Liver (tissue), 9 donors: Measurements from ENCODE around the gene PPP3CB. TPM values are rescaled to one million over a fixed set of nuclear protein-coding genes. Genes with fewer than 3 reads are reported as not detected.

Experiments
- DNase-seq: peaks from one replicate; pipeline ENCODE4 v3.0.0-alpha.2; 2017; ENCODE audit warnings: low spot score
- H3K27ac ChIP-seq, 2 donors: one replicate each; pipeline ENCODE4 v1.7.0; 2013; ENCODE audit warnings: inconsistent platforms in 2 of 2, low read length in 2 of 2, control low read depth in 1 of 2, low read depth in 1 of 2, mild to moderate bottlenecking in 1 of 2
- H3K27me3 ChIP-seq, 4 donors: one replicate each; pipeline versions ENCODE4 v1.6.1 to v1.7.0; 2013; ENCODE audit warnings: low read length in 3 of 4, inconsistent platforms in 1 of 4, mild to moderate bottlenecking in 1 of 4, moderate library complexity in 1 of 4; ENCODE audit not compliant: control insufficient read depth in 4 of 4, insufficient read depth in 4 of 4
- H3K36me3 ChIP-seq, 4 donors: one replicate each; pipeline versions ENCODE4 v1.6.1 to v1.7.0; 2013; ENCODE audit warnings: low read length in 3 of 4, mild to moderate bottlenecking in 3 of 4, low read depth in 1 of 4, moderate library complexity in 1 of 4; ENCODE audit not compliant: control insufficient read depth in 4 of 4, insufficient read depth in 3 of 4
- H3K4me1 ChIP-seq, 4 donors: one replicate each; pipeline versions ENCODE4 v1.6.1 to v1.7.0; 2013; ENCODE audit warnings: low read length in 3 of 4, mild to moderate bottlenecking in 3 of 4, moderate library complexity in 1 of 4; ENCODE audit not compliant: control insufficient read depth in 4 of 4, insufficient read depth in 4 of 4
- H3K4me3 ChIP-seq, 3 donors: one replicate each; pipeline versions ENCODE4 v1.6.1 to v1.7.0; 2013; ENCODE audit warnings: low read length in 3 of 3, control low read depth in 1 of 3, low read depth in 1 of 3, mild to moderate bottlenecking in 1 of 3
- H3K9ac ChIP-seq, 2 donors: one replicate each; pipeline ENCODE4 v1.7.0; 2013; ENCODE audit warnings: low read length in 2 of 2, mild to moderate bottlenecking in 2 of 2, moderate library complexity in 2 of 2, control low read depth in 1 of 2, low read depth in 1 of 2
- H3K9me3 ChIP-seq, 4 donors: one replicate each; pipeline versions ENCODE4 v1.6.1 to v1.7.0; 2013; ENCODE audit warnings: low read length in 3 of 4; ENCODE audit not compliant: control insufficient read depth in 4 of 4
- CTCF ChIP-seq: fragments of 150-350 bp; IDR thresholded peaks from 2 replicates; pipeline ENCODE4 v1.5.1; 2017; ENCODE audit warnings: improper control_type of control experiment, low read depth, low read length; ENCODE audit not compliant: missing input control
- EGR1 ChIP-seq, 2 donors: IDR thresholded peaks; 2 replicates each; pipeline ENCODE4 v1.6.1; 2016 to 2018; ENCODE audit warnings: antibody characterized with exemption in 2 of 2, low read depth in 2 of 2
- FOXA1 ChIP-seq: IDR thresholded peaks from 2 replicates; pipeline ENCODE4 v1.6.1; 2016; ENCODE audit warnings: antibody characterized with exemption
- FOXA2 ChIP-seq: IDR thresholded peaks from 2 replicates; pipeline ENCODE4 v1.6.1; 2016; ENCODE audit warnings: antibody characterized with exemption
- GABPA ChIP-seq, 2 donors: IDR thresholded peaks in 1 of 2; conservative IDR thresholded peaks in 1 of 2; 2 replicates each; pipeline ENCODE4 v1.6.1; 2016; ENCODE audit warnings: antibody characterized with exemption in 2 of 2, mild to moderate bottlenecking in 1 of 2, moderate library complexity in 1 of 2
- MAX ChIP-seq: IDR thresholded peaks from 2 replicates; pipeline ENCODE4 v1.6.1; 2016; ENCODE audit warnings: antibody characterized with exemption
- NR2F2 ChIP-seq: IDR thresholded peaks from 2 replicates; pipeline ENCODE4 v1.6.1; 2016; ENCODE audit warnings: antibody characterized with exemption
- RXRA ChIP-seq, 2 donors: IDR thresholded peaks; 2 replicates each; pipeline ENCODE4 v1.6.1; 2017 to 2018; ENCODE audit warnings: antibody characterized with exemption in 2 of 2, mild to moderate bottlenecking in 1 of 2
- TAF1 ChIP-seq: conservative IDR thresholded peaks from 2 replicates; pipeline ENCODE4 v1.6.1; 2016; ENCODE audit warnings: antibody characterized with exemption, mild to moderate bottlenecking
- ZBTB33 ChIP-seq: IDR thresholded peaks from 2 replicates; pipeline ENCODE4 v1.6.1; 2016; ENCODE audit warnings: antibody characterized with exemption
- WGBS: extraction: QIAGEN DNeasy Blood & Tissue Kit; methylation state at CpG from one replicate; pipeline ENCODE4 v1.1.7; 2013; 5-methylcytosine and 5-hydroxymethylcytosine counted together
- polyA plus RNA-seq, 2 donors: library from polyadenylated mRNA; stranded (reverse) in 1 of 2; unstranded in 1 of 2; fragments of 200-250 nt in 1 of 2; fragments of >200 nt in 1 of 2; fragmentation: Nextera tagmentation in 1 of 2; extraction: Ambion mirVana in 1 of 2; gene quantifications; one replicate each; pipeline versions ENCODE4 v1.2.1 to v1.2.3, GENCODE V29; 2013 to 2015
- total RNA-seq, 2 donors: library from RNA; depleted of rRNA; stranded (reverse); fragments of >200 nt; gene quantifications; one replicate each; pipeline ENCODE4 v1.2.3, GENCODE V29; 2014
- TF ChIP-seq, protein P1 (sequence below): IDR thresholded peaks from 2 replicates; pipeline ENCODE4 v1.6.1; 2016; ENCODE audit warnings: antibody characterized with exemption
- donor health status: healthy.
- donor health status: healthy.
- donor health status: healthy.
- donor health status: healthy.
- donor health status: healthy.

The PPP3CB gene
- total and polyA plus RNA-seq, 4 donors = 5.7 to 22.4 (median 11.4) TPM

DNA sequence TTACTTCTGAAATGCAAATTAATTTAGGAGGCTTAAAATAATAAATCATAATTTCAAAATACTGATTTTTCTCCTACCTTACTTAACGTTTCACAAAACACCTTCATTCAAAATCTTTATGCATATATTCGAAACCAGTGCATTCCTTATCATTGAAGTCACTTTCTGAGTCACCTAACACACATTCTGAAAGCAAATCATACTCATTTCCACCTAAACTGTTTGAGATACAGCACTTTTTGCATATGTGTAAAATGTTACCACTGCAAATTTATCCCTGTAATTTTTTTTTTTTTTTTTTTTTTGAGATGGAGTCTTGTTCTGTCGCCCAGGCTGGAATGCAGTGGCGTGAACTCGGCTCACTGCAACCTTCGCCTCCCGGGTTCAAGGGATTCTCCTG is 15.7 kb downstream of the PPP3CB start (continued):
- TF ChIP-seq CTCF = no peak

- no peaks in the 10 kb centered on the region for H3K9me3 ChIP-seq
- no peak for DNase-seq
- no peaks in the 10 kb centered on the region for H3K27me3 ChIP-seq
- H3K4me1 ChIP-seq = no peaks in the 10 kb centered on the region
- H3K4me3 ChIP-seq = no peak overlapping the region
- no peak for TF ChIP-seq NR2F2
- TF ChIP-seq TAF1 = no peak
- TF ChIP-seq FOXA2 = no peak
- no peak for TF ChIP-seq RXRA (IDR thresholded peaks at IDR 0.05)
- H3K27ac ChIP-seq = no peak overlapping the region
- H3K9ac ChIP-seq = no peak overlapping the region
- peaks cover 9 to 33% (median 22%) of the 10 kb centered on the region in 4 donors for H3K36me3 ChIP-seq
- 84% methylated on average over 3 of the region's 3 CpGs for WGBS
These were observed 17.2 kb downstream of the PPP3CB start for GRCh38 chr10:73478636-73479035.

GRCh38 chr10:73471226-73471625 is 24.6 kb downstream of the PPP3CB start:
- peaks cover 4 to 34% (median 30%) of the 10 kb centered on the region in 4 donors for H3K36me3 ChIP-seq
- H3K4me1 ChIP-seq = peaks cover 0 to 2% (median 0%) of the 10 kb centered on the region in 4 donors
- no peak for DNase-seq
- H3K9ac ChIP-seq = no peak overlapping the region
- H3K9me3 ChIP-seq = no peaks in the 10 kb centered on the region
- TF ChIP-seq GABPA (IDR thresholded peaks at IDR 0.05 in 1 of 2, conservative IDR thresholded peaks at IDR 0.05 in 1 of 2) (no peak), TAF1 (no peak), ZBTB33 (no peak), CTCF (no peak), FOXA1 (no peak), EGR1 (IDR thresholded peaks at IDR 0.05; ENCODE audit: low read depth in 2 of 2) (no peak), NR2F2 (no peak), MAX (no peak)
- TF ChIP-seq, protein P1, sequence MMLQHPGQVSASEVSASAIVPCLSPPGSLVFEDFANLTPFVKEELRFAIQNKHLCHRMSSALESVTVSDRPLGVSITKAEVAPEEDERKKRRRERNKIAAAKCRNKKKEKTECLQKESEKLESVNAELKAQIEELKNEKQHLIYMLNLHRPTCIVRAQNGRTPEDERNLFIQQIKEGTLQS = no peak
- no peak overlapping the region for H3K27ac ChIP-seq
- no peak overlapping the region for H3K4me3 ChIP-seq
- H3K27me3 ChIP-seq = no peaks in the 10 kb centered on the region
- whole genome bisulfite sequencing = 88% methylated on average over 3 of the region's 3 CpGs
